HepG2 (cell line): ENCODE measurements around the gene NDUFB10.

Experiments used
- CBFB ChIP-seq: sonication (generic); formaldehyde crosslinking; IDR thresholded peaks from 2 replicates; pipeline ENCODE4 v1.4.0; 2020; ENCODE audit warnings: missing genetic modification reagents
- CBX2 ChIP-seq, 2 experiments: fragments of 200-600 bp in 1 of 2; sonication (generic); formaldehyde crosslinking in 1 of 2; IDR thresholded peaks; 2 replicates each; pipeline versions ENCODE4 v1.7.0 to v1.8.1; 2018 to 2022; ENCODE audit warnings: low read depth in 2 of 2, low read length in 1 of 2, mild to moderate bottlenecking in 1 of 2, missing genetic modification reagents in 1 of 2
- FOXP1 ChIP-seq, 2 experiments: fragments of 450-650 bp in 1 of 2; IDR thresholded peaks; 2 replicates each; pipeline ENCODE4 v1.6.1; 2017 to 2018; ENCODE audit warnings: antibody characterized with exemption in 1 of 2
- MED1 ChIP-seq: sonication (generic); formaldehyde crosslinking; IDR thresholded peaks from 2 replicates; pipeline ENCODE4 v1.4.0; 2020; ENCODE audit warnings: missing genetic modification reagents
- NFYB ChIP-seq: sonication (generic); formaldehyde crosslinking; IDR thresholded peaks from 2 replicates; pipeline ENCODE4 v1.4.0; 2020; ENCODE audit warnings: missing genetic modification reagents
- TEAD2 ChIP-seq: sonication (generic); formaldehyde crosslinking; IDR thresholded peaks from 2 replicates; pipeline ENCODE4 v1.9.0; 2021; ENCODE audit warnings: missing genetic modification reagents
- ZNF350 ChIP-seq: sonication (generic); formaldehyde crosslinking; IDR thresholded peaks from 2 replicates; pipeline ENCODE4 v1.4.0; 2020; ENCODE audit warnings: mild to moderate bottlenecking, low read depth, missing genetic modification reagents, borderline replicate concordance
- ZNF503 ChIP-seq: sonication (generic); formaldehyde crosslinking; IDR thresholded peaks from 2 replicates; pipeline ENCODE4 v1.4.0; 2020; ENCODE audit warnings: missing genetic modification reagents
- TF ChIP-seq, protein P1 (sequence below): sonication (generic); formaldehyde crosslinking; IDR thresholded peaks from 2 replicates; pipeline ENCODE4 v1.4.0; 2020; ENCODE audit warnings: missing genetic modification reagents

DNA sequence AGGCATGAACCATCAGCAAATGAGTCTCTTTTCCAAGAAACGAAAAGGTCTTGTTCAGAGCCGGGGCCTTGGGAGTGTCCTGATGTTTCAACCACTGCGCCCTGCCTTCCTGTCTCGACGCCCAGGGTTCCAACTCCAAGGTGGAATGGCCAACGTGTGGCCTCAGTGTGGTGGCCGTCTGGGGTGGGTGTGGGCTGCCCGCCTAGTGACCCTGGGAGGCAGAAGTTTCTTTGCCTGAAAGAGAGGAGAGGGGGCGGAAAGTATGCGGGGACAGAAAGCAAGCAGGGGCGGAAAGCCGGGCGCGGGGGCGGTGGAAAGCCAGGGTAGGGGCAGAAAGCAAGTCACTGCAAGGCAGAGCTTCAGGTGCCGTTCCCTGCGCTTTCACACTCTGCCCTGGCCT is 20.4 kb upstream of the NDUFB10 start:
- TF ChIP-seq FOXP1 (IDR thresholded peaks at IDR 0.05) (no peak), FOXP1 (CRISPR knock-in tag; IDR thresholded peaks at IDR 0.05) (no peak), ZNF503 (CRISPR knock-in tag) (no peak), NFYB (CRISPR knock-in tag) (no peak), MED1 (CRISPR knock-in tag) (no peak), ZNF350 (CRISPR knock-in tag) (no peak), CBFB (CRISPR knock-in tag) (no peak), TEAD2 (CRISPR knock-in tag) (no peak), CBX2 (IDR thresholded peaks at IDR 0.05; ENCODE audit: low read depth, low read length) (no peak), CBX2 (CRISPR knock-in tag; IDR thresholded peaks at IDR 0.05; ENCODE audit: low read depth) (no peak)
- TF ChIP-seq, protein P1, sequence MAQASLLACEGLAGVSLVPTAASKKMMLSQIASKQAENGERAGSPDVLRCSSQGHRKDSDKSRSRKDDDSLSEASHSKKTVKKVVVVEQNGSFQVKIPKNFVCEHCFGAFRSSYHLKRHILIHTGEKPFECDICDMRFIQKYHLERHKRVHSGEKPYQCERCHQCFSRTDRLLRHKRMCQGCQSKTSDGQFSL (CRISPR knock-in tag), result no peak
